Esophagus squamous epithelium (tissue), 5 donors: Measurements from ENCODE around the gene ARHGAP8. TPM values are rescaled to one million over a fixed set of nuclear protein-coding genes. Genes with fewer than 3 reads are reported as not detected.
"Not testable (repeated sequence)": the region's sequence is repeated elsewhere in the genome, so short reads cannot be mapped to it uniquely, and the experiment has no call there.

Source experiments
- DNase-seq: peaks from one replicate; lab custom pipeline; 2025; lab: John Stamatoyannopoulos, UW
- H3K27ac ChIP-seq, 4 donors: fragments of 200-600 bp; sonication (generic); one replicate each; pipeline ENCODE4 v1.5.1; 2016 to 2019; ENCODE audit warnings: mild to moderate bottlenecking in 1 of 4
- H3K27me3 ChIP-seq, 4 donors: fragments of 200-600 bp; sonication (generic); 1 replicate in 3 of 4; 2 replicates in 1 of 4; pipeline versions ENCODE4 v1.5.1 to v1.6.0; 2017 to 2021; ENCODE audit warnings: antibody characterized with exemption in 1 of 4
- H3K36me3 ChIP-seq, 3 donors: fragments of 200-600 bp; sonication (generic); one replicate each; pipeline ENCODE4 v1.5.1; 2016 to 2019
- H3K4me1 ChIP-seq, 3 donors: fragments of 200-600 bp; sonication (generic); one replicate each; pipeline ENCODE4 v1.5.1; 2017 to 2019
- H3K4me3 ChIP-seq, 4 donors: fragments of 200-600 bp; sonication (generic); 1 replicate in 3 of 4; 2 replicates in 1 of 4; pipeline ENCODE4 v1.5.1; 2016 to 2019; ENCODE audit warnings: mild to moderate bottlenecking in 2 of 4, moderate library complexity in 1 of 4
- H3K9me3 ChIP-seq, 3 donors: fragments of 200-600 bp; sonication (generic); one replicate each; pipeline ENCODE4 v1.5.1; 2016 to 2019
- CTCF ChIP-seq, 6 experiments: fragments of 450-650 bp in 4 of 6; fragments of 200-600 bp in 2 of 6; sonication (generic) in 2 of 6; IDR thresholded peaks; one replicate each; pipeline ENCODE4 v1.5.1; 2016 to 2019; ENCODE audit warnings: antibody characterized with exemption in 6 of 6, mild to moderate bottlenecking in 4 of 6, moderate library complexity in 4 of 6
- POLR2A ChIP-seq, 4 donors: fragments of 450-650 bp; IDR thresholded peaks; one replicate each; pipeline ENCODE4 v1.6.1; 2017; ENCODE audit warnings: antibody characterized with exemption in 4 of 4, mild to moderate bottlenecking in 4 of 4, moderate library complexity in 3 of 4
- WGBS, 2 donors: methylation state at CpG; one replicate each; pipeline ENCODE4 v1.1.5; 2018; 5-methylcytosine and 5-hydroxymethylcytosine counted together
- intact Hi-C: fragments of 100-400 bp; cut with DNase I; formaldehyde crosslinking; loops from one replicate; pipeline ENCODE4 v1.15.0; 2022
- total RNA-seq, 4 donors: library from RNA; depleted of rRNA; stranded (reverse); fragments of >200 nt; gene quantifications; one replicate each; pipeline ENCODE4 v1.1.0, GENCODE V29; 2016
- donor health status: DM: yes; HTN: yes; CAD: no.

ARHGAP8 gene
- total RNA-seq, 4 donors from 2014 or later: 3.6 to 15.0 (median 11.5) TPM

DNA sequence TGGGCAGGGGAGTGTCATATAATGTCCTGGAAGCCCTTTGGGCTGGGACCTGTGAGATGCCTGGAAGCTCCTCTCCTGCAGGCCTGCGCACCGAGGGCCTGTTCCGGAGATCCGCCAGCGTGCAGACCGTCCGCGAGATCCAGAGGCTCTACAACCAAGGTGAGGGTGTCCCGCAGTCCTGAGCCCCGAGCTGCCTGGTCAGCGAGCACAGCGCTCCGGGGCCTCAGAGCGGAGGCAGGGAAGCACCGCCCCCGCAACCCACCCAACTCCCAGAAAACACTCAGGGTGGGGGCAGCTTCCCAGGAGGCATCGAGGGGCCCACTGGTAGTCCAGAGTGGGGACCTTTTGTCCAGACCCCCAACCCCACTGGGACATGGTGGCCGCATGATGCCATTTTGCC is 95.5 kb downstream of the ARHGAP8 start:
- peaks cover 0 to 17% (median 10%) of the 10 kb centered on the region in 3 donors for H3K9me3 ChIP-seq
- intact Hi-C loops: no loop called here
- H3K27me3 ChIP-seq: no peaks in the 10 kb centered on the region
- no peak for DNase-seq
- H3K36me3 ChIP-seq: peaks cover 0 to 4% (median 0%) of the 10 kb centered on the region in 3 donors
- 92 to 94% methylated on average over 2 to 16 of the region's 18 CpGs for WGBS, 2 donors
- TF ChIP-seq CTCF (IDR thresholded peaks at IDR 0.05) (no peak), POLR2A (IDR thresholded peaks at IDR 0.05) (no peak)
- no peak overlapping the region for H3K27ac ChIP-seq
- H3K4me1 ChIP-seq: no peaks in the 10 kb centered on the region
- H3K4me3 ChIP-seq: no peak overlapping the region

- Histone ChIP-seq H3K36me3 (peaks cover 0 to 4% (median 0%) of the 10 kb centered on the region in 3 donors), H3K27ac (no peak overlapping the region), H3K9me3 (peaks cover 0 to 17% (median 10%) of the 10 kb centered on the region in 3 donors), H3K4me1 (no peaks in the 10 kb centered on the region), H3K4me3 (no peak overlapping the region), H3K27me3 (no peaks in the 10 kb centered on the region)
- intact Hi-C loops: no loop called here
- no peak for TF ChIP-seq CTCF (IDR thresholded peaks at IDR 0.05)
- TF ChIP-seq POLR2A (IDR thresholded peaks at IDR 0.05): no peak
- 49 to 69% methylated on average over 3 to 6 of the region's 14 CpGs for WGBS, 2 donors
- DNase-seq: no peak
Measured at GRCh38 chr22:44848296-44848741, 95.9 kb downstream of the ARHGAP8 start.

GRCh38 chr22:44848791-44849420 is 96.5 kb downstream of the ARHGAP8 start:
- no peak for DNase-seq
- peaks cover 0 to 4% (median 0%) of the 10 kb centered on the region in 3 donors for H3K36me3 ChIP-seq
- H3K9me3 ChIP-seq: peaks cover 0 to 11% (median 9%) of the 10 kb centered on the region in 3 donors
- H3K4me3 ChIP-seq: no peak overlapping the region
- H3K27me3 ChIP-seq: no peaks in the 10 kb centered on the region
- TF ChIP-seq CTCF (IDR thresholded peaks at IDR 0.05): no peak
- TF ChIP-seq POLR2A (IDR thresholded peaks at IDR 0.05): no peak
- intact Hi-C loops: no loop called here
- 85 to 97% methylated on average over 4 to 10 of the region's 21 CpGs for WGBS, 2 donors
- H3K27ac ChIP-seq: no peak overlapping the region
- no peaks in the 10 kb centered on the region for H3K4me1 ChIP-seq

- intact Hi-C loops: no loop called here
- WGBS, 2 donors: 73 to 85% methylated on average over 6 of the region's 6 CpGs
- H3K4me3 ChIP-seq: no peak overlapping the region
- peaks cover 0 to 4% (median 0%) of the 10 kb centered on the region in 3 donors for H3K36me3 ChIP-seq
- DNase-seq: no peak
- no peaks in the 10 kb centered on the region for H3K27me3 ChIP-seq
- H3K9me3 ChIP-seq: no peaks in the 10 kb centered on the region
- no peak overlapping the region for H3K27ac ChIP-seq
- no peaks in the 10 kb centered on the region for H3K4me1 ChIP-seq
- TF ChIP-seq CTCF (IDR thresholded peaks at IDR 0.05) (no peak), POLR2A (IDR thresholded peaks at IDR 0.05) (no peak)
Measured at GRCh38 chr22:44850946-44851345, 98.6 kb downstream of the ARHGAP8 start.

DNA sequence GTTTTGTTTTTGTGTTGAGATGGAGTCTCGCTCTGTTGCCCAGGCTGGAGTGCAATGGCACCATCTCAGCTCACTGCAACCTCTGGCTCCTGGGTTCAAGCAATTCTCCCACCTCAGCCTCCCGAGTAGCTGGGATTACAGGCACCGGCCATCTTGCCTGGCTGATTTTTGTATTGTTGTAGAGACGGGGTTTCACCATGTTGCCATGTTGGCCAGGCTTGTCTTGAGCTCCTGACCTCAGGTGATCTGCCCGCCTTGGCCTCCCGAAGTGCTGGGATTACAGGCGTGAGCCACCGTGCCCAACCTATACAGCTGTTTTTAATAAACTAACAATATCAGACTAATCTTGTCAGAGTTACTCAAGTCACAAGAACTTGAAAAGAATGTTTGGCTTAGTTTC is 102.3 kb downstream of the ARHGAP8 start:
- H3K9me3 ChIP-seq, DNase-seq, H3K27me3 ChIP-seq, H3K4me1 ChIP-seq, intact Hi-C loops, H3K4me3 ChIP-seq, H3K36me3 ChIP-seq: not testable (repeated sequence)
- WGBS, 2 donors: 57 to 76% methylated on average over 3 to 6 of the region's 8 CpGs
- peak overlapping the region in 1 of 4 donors; percentile 23 for H3K27ac ChIP-seq
